ENCODE measurements around the gene SPSB4. TPM values are rescaled to one million over a fixed set of nuclear protein-coding genes. Genes with fewer than 3 reads are reported as not detected.

Gene SPSB4
- total and polyA plus RNA-seq, 2 donors (not counting 1 experiment from before 2014, with no cell fraction given): not detected

DNA sequence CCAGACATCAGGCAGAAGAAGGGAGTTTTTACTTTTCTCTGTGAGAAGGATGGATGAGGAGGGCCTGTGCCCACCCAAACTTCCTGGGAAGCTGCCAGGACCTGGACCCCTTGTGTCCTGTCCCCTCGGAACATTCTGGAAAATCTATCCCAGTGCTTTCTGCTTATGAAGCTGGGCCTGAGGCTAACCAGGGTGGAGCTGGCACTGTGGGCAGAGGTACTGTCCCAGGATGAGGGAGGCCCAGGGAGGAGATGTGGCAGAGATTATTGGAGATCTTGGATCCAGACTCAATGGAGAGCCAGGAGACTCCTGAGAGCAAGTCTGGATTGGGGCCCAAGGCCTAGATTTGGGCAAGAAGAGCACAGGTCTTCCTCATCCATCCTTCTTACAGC, 44.4 kb downstream of the SPSB4 start:
- TF ChIP-seq CTCF (IDR thresholded peaks at IDR 0.05): no peak
- TF ChIP-seq EZH2 (IDR thresholded peaks at IDR 0.05; ENCODE audit: borderline replicate concordance, insufficient read depth, low read depth, low read length, poor library complexity, severe bottlenecking): no peak
- H3K27ac ChIP-seq (ENCODE audit: low read length in 2 of 2): no peak overlapping the region
- 91% methylated on average over 1 of the region's 1 CpG for WGBS (ENCODE audit: insufficient coverage)
- Mint-ChIP-seq H3K9me3 (ENCODE audit: insufficient read depth) (no peaks in the 10 kb centered on the region), H3K4me3 (no peak overlapping the region), H3K27me3 (peaks cover 7% of the 10 kb centered on the region), H3K4me1 (no peaks in the 10 kb centered on the region), H3K27ac (no peak overlapping the region)
- H3K4me1 ChIP-seq (ENCODE audit: control insufficient read depth in 2 of 2, insufficient read depth in 2 of 2, low read length in 2 of 2): no peaks in the 10 kb centered on the region
- H2AFZ ChIP-seq (ENCODE audit: insufficient read depth, low read depth, low read length, poor library complexity, severe bottlenecking): no peak overlapping the region
- POLR2A ChIA-PET: no interaction called here
- H4K20me1 ChIP-seq (ENCODE audit: control insufficient read depth, insufficient read depth, low read length, poor library complexity, severe bottlenecking): no peaks in the 10 kb centered on the region
- CTCF ChIA-PET: interaction anchor here (2.1 kb wide), 1 partner anchor 10 kb away, joined by 8 read pairs; no protein-coding TSS in a partner anchor
- no peak overlapping the region for H3K9ac ChIP-seq (ENCODE audit: low read length)
- H3K4me2 ChIP-seq (replicated peaks; ENCODE audit: low read depth, low read length, poor library complexity, severe bottlenecking): no peak overlapping the region
- intact Hi-C loops (cut with micrococcal nuclease): no loop called here
- H3K4me3 ChIP-seq (ENCODE audit: control extremely low read depth in 1 of 5, extremely low read depth in 1 of 5, insufficient read depth in 1 of 5, low read depth in 2 of 5, low read length in 4 of 5): no peak overlapping the region
- H3K79me2 ChIP-seq (ENCODE audit: control insufficient read depth, insufficient read depth, low read length): no peaks in the 10 kb centered on the region
- H3K36me3 ChIP-seq (replicated peaks in 1 of 2; ENCODE audit: control extremely low read depth in 1 of 2, control insufficient read depth in 1 of 2, extremely low read depth in 1 of 2, insufficient read depth in 2 of 2, low read length in 1 of 2): no peaks in the 10 kb centered on the region
- DNase-seq (no peak), ATAC-seq (ENCODE audit: low read depth) (no peak)
- H3K27me3 ChIP-seq (replicated peaks in 1 of 4; ENCODE audit: control extremely low read depth in 1 of 4, control insufficient read depth in 3 of 4, insufficient read depth in 4 of 4, low read length in 3 of 4): no peaks in the 10 kb centered on the region
- no peaks in the 10 kb centered on the region for H3K9me3 ChIP-seq (ENCODE audit: control extremely low read depth in 1 of 3, control insufficient read depth in 2 of 3, insufficient read depth in 1 of 3, low read length in 2 of 3)

DNA sequence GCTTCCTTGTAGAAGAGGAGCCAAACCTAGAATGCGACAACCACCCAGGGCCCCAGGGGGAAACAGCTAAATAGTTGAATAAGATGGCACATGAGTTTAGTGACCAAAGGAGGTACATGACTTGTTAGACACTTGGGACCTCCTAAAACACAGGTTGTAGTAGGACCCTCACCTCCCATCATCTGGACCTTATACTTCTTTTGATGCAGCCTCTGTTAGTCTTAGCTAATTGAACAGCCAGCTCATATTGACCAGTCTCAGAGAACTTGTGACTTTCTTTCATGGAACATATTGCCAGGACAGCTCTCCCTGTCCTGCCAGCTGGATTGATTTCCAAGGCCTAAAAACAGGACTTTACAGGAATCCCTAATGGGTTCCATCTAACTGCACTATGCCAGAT, 45.0 kb downstream of the SPSB4 start:
- WGBS (ENCODE audit: insufficient coverage): no CpG with 5 or more reads among the region's 1 CpG
- POLR2A ChIA-PET: no interaction called here
- CTCF ChIA-PET: interaction anchor here (2.1 kb wide), 1 partner anchor 9 kb away, joined by 8 read pairs; no protein-coding TSS in a partner anchor

More for the DNA sequence above, 45.0 kb downstream of the SPSB4 start:
- Histone ChIP-seq H4K20me1 (ENCODE audit: control insufficient read depth, insufficient read depth, low read length, poor library complexity, severe bottlenecking) (no peaks in the 10 kb centered on the region), H3K27ac (ENCODE audit: low read length in 2 of 2) (no peak overlapping the region), H3K4me2 (replicated peaks; ENCODE audit: low read depth, low read length, poor library complexity, severe bottlenecking) (no peak overlapping the region), H3K9ac (ENCODE audit: low read length) (no peak overlapping the region), H2AFZ (ENCODE audit: insufficient read depth, low read depth, low read length, poor library complexity, severe bottlenecking) (no peak overlapping the region), H3K9me3 (ENCODE audit: control extremely low read depth in 1 of 3, control insufficient read depth in 2 of 3, insufficient read depth in 1 of 3, low read length in 2 of 3) (peaks cover 0 to 4% (median 0%) of the 10 kb centered on the region in 3 donors), H3K4me1 (ENCODE audit: control insufficient read depth in 2 of 2, insufficient read depth in 2 of 2, low read length in 2 of 2) (no peaks in the 10 kb centered on the region), H3K27me3 (replicated peaks in 1 of 4; ENCODE audit: control extremely low read depth in 1 of 4, control insufficient read depth in 3 of 4, insufficient read depth in 4 of 4, low read length in 3 of 4) (no peaks in the 10 kb centered on the region), H3K79me2 (ENCODE audit: control insufficient read depth, insufficient read depth, low read length) (no peaks in the 10 kb centered on the region), H3K36me3 (replicated peaks in 1 of 2; ENCODE audit: control extremely low read depth in 1 of 2, control insufficient read depth in 1 of 2, extremely low read depth in 1 of 2, insufficient read depth in 2 of 2, low read length in 1 of 2) (no peaks in the 10 kb centered on the region), H3K4me3 (ENCODE audit: control extremely low read depth in 1 of 5, extremely low read depth in 1 of 5, insufficient read depth in 1 of 5, low read depth in 2 of 5, low read length in 4 of 5) (no peak overlapping the region)
- TF ChIP-seq CTCF (IDR thresholded peaks at IDR 0.05) (no peak), EZH2 (IDR thresholded peaks at IDR 0.05; ENCODE audit: borderline replicate concordance, insufficient read depth, low read depth, low read length, poor library complexity, severe bottlenecking) (no peak)
- no peaks in the 10 kb centered on the region for H3K4me1 Mint-ChIP-seq
- H3K4me3 Mint-ChIP-seq: no peak overlapping the region
- DNase-seq (no peak), ATAC-seq (ENCODE audit: low read depth) (no peak)
- H3K27ac Mint-ChIP-seq: no peak overlapping the region
- no peaks in the 10 kb centered on the region for H3K9me3 Mint-ChIP-seq (ENCODE audit: insufficient read depth)
- H3K27me3 Mint-ChIP-seq: peaks cover 7% of the 10 kb centered on the region
- intact Hi-C loops (cut with micrococcal nuclease): no loop called here
